ENCODE results near the gene GALK2. TPM values are rescaled to one million over a fixed set of nuclear protein-coding genes. Genes with fewer than 3 reads are reported as not detected.

GALK2 gene
- total and polyA plus RNA-seq, 2 donors (not counting 1 experiment from before 2014, with no cell fraction given) = 11.2 to 23.1 TPM

DNA sequence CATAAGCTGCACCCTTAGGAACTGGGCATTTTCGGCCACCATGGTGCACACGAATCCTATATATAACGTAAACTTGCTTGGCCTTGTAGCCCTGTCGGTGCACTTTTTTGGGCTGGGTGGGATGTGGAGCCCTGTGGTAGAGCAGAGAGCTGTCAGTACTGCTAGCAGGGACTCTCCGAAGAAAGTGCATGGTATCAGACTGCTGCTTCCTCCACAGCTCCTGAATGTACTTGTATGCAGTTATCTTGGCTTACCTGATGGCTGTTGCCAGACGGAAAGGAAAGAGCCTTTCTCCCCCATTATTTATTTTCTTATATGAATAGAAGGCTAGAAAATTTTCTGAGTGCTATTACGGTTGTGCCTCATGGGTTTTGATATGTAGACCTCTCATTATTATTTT lies 8.4 kb downstream of the GALK2 start:
- Mint-ChIP-seq H3K9me3 (ENCODE audit: insufficient read depth) (no peaks in the 10 kb centered on the region), H3K27ac (no peak overlapping the region), H3K4me3 (no peak overlapping the region), H3K27me3 (no peaks in the 10 kb centered on the region), H3K4me1 (peaks cover 10% of the 10 kb centered on the region)
- Histone ChIP-seq H3K27me3 (replicated peaks in 1 of 4; ENCODE audit: control extremely low read depth in 1 of 4, control insufficient read depth in 3 of 4, insufficient read depth in 4 of 4, low read length in 3 of 4) (no peaks in the 10 kb centered on the region), H3K9ac (ENCODE audit: low read length) (no peak overlapping the region), H3K27ac (ENCODE audit: low read length in 2 of 2) (no peak overlapping the region), H3K4me3 (ENCODE audit: control extremely low read depth in 1 of 5, extremely low read depth in 1 of 5, insufficient read depth in 1 of 5, low read depth in 2 of 5, low read length in 4 of 5) (no peak overlapping the region), H3K36me3 (replicated peaks in 1 of 2; ENCODE audit: control extremely low read depth in 1 of 2, control insufficient read depth in 1 of 2, extremely low read depth in 1 of 2, insufficient read depth in 2 of 2, low read length in 1 of 2) (no peaks in the 10 kb centered on the region), H3K79me2 (ENCODE audit: control insufficient read depth, insufficient read depth, low read length) (peaks cover 18% of the 10 kb centered on the region), H4K20me1 (ENCODE audit: control insufficient read depth, insufficient read depth, low read length, poor library complexity, severe bottlenecking) (no peaks in the 10 kb centered on the region), H3K9me3 (ENCODE audit: control extremely low read depth in 1 of 3, control insufficient read depth in 2 of 3, insufficient read depth in 1 of 3, low read length in 2 of 3) (no peaks in the 10 kb centered on the region), H2AFZ (ENCODE audit: insufficient read depth, low read depth, low read length, poor library complexity, severe bottlenecking) (no peak overlapping the region), H3K4me2 (replicated peaks; ENCODE audit: low read depth, low read length, poor library complexity, severe bottlenecking) (no peak overlapping the region), H3K4me1 (ENCODE audit: control insufficient read depth in 2 of 2, insufficient read depth in 2 of 2, low read length in 2 of 2) (no peaks in the 10 kb centered on the region)
- WGBS (ENCODE audit: insufficient coverage) = 97% methylated on average over 5 of the region's 7 CpGs
- TF ChIP-seq EZH2 (IDR thresholded peaks at IDR 0.05; ENCODE audit: borderline replicate concordance, insufficient read depth, low read depth, low read length, poor library complexity, severe bottlenecking) = no peak
- TF ChIP-seq, protein P1, sequence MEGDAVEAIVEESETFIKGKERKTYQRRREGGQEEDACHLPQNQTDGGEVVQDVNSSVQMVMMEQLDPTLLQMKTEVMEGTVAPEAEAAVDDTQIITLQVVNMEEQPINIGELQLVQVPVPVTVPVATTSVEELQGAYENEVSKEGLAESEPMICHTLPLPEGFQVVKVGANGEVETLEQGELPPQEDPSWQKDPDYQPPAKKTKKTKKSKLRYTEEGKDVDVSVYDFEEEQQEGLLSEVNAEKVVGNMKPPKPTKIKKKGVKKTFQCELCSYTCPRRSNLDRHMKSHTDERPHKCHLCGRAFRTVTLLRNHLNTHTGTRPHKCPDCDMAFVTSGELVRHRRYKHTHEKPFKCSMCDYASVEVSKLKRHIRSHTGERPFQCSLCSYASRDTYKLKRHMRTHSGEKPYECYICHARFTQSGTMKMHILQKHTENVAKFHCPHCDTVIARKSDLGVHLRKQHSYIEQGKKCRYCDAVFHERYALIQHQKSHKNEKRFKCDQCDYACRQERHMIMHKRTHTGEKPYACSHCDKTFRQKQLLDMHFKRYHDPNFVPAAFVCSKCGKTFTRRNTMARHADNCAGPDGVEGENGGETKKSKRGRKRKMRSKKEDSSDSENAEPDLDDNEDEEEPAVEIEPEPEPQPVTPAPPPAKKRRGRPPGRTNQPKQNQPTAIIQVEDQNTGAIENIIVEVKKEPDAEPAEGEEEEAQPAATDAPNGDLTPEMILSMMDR (IDR thresholded peaks at IDR 0.05) = no peak
- DNase-seq (no peak), ATAC-seq (ENCODE audit: low read depth) (no peak)
- intact Hi-C loops (cut with micrococcal nuclease) = no loop called here
- POLR2A ChIA-PET = no interaction called here
- CTCF ChIA-PET = no interaction called here

DNA sequence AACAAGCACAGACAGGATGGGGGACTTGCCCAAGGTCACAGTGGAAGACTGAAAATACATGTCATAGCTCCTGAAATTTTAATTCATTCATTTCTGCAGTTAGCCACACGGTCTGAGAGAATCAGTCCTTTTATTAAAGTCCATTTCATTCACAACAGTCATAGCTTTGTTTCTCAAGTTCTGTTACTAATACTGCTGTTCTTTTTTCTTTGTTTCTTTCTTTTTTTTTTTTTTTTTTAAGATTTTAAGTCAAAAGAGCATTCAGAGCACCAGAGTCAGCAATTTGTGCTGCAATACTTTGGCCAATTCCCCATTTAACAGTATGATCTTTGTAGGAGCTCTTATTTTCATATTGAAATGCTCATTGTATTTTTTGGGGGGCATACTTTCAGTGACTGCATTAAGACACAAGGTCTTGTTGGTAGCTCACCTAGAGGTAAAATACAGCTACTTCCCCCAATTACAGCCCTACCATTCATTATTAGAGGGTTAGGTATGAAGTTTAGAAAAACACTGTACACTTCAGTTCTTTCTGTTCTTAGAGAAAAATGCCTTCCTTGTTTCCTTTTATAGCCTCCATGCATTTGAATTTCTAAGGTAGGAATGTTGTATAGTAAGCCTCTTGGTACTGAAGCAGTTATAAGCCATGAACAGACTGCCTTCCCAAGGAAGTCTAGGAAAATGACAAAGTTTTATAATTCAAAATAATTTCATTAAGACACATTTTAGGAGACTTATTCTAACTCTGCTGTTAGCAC lies 9.6 kb downstream of the GALK2 start:
- intact Hi-C loops (cut with micrococcal nuclease) = no loop called here
- no peak overlapping the region for H3K9ac ChIP-seq (ENCODE audit: low read length)
- no peak overlapping the region for H3K4me3 ChIP-seq (ENCODE audit: control extremely low read depth in 1 of 5, extremely low read depth in 1 of 5, insufficient read depth in 1 of 5, low read depth in 2 of 5, low read length in 4 of 5)
- DNase-seq = no peak
- Mint-ChIP-seq H3K4me3 (no peak overlapping the region), H3K9me3 (ENCODE audit: insufficient read depth) (no peaks in the 10 kb centered on the region), H3K4me1 (peaks cover 10% of the 10 kb centered on the region), H3K27ac (no peak overlapping the region), H3K27me3 (no peaks in the 10 kb centered on the region)
- H3K36me3 ChIP-seq (replicated peaks in 1 of 2; ENCODE audit: control extremely low read depth in 1 of 2, control insufficient read depth in 1 of 2, extremely low read depth in 1 of 2, insufficient read depth in 2 of 2, low read length in 1 of 2) = no peaks in the 10 kb centered on the region
- WGBS (ENCODE audit: insufficient coverage) = no CpG with 5 or more reads among the region's 1 CpG
- H2AFZ ChIP-seq (ENCODE audit: insufficient read depth, low read depth, low read length, poor library complexity, severe bottlenecking) = no peak overlapping the region
- H3K4me2 ChIP-seq (replicated peaks; ENCODE audit: low read depth, low read length, poor library complexity, severe bottlenecking) = no peak overlapping the region
- no peaks in the 10 kb centered on the region for H4K20me1 ChIP-seq (ENCODE audit: control insufficient read depth, insufficient read depth, low read length, poor library complexity, severe bottlenecking)
- TF ChIP-seq EZH2 (IDR thresholded peaks at IDR 0.05; ENCODE audit: borderline replicate concordance, insufficient read depth, low read depth, low read length, poor library complexity, severe bottlenecking) = no peak
- TF ChIP-seq, protein P1 (IDR thresholded peaks at IDR 0.05) = no peak
- no peak overlapping the region for H3K27ac ChIP-seq (ENCODE audit: low read length in 2 of 2)
- ATAC-seq (ENCODE audit: low read depth) = no peak
- H3K9me3 ChIP-seq (ENCODE audit: control extremely low read depth in 1 of 3, control insufficient read depth in 2 of 3, insufficient read depth in 1 of 3, low read length in 2 of 3) = peaks cover 0 to 1% (median 0%) of the 10 kb centered on the region in 3 donors
- H3K79me2 ChIP-seq (ENCODE audit: control insufficient read depth, insufficient read depth, low read length) = peaks cover 11% of the 10 kb centered on the region
- no peaks in the 10 kb centered on the region for H3K27me3 ChIP-seq (replicated peaks in 1 of 4; ENCODE audit: control extremely low read depth in 1 of 4, control insufficient read depth in 3 of 4, insufficient read depth in 4 of 4, low read length in 3 of 4)
- CTCF ChIA-PET = interaction anchor here (1.2 kb wide), 1 partner anchor 45 kb away, joined by 3 read pairs; no protein-coding TSS in a partner anchor
- no peaks in the 10 kb centered on the region for H3K4me1 ChIP-seq (ENCODE audit: control insufficient read depth in 2 of 2, insufficient read depth in 2 of 2, low read length in 2 of 2)
- POLR2A ChIA-PET = no interaction called here
